NCI-H2196 (cell line): ENCODE results near the gene STAB1.

ENCODE experiments used
- DNase-seq: peaks from one replicate; lab custom pipeline; 2025; ENCODE audit not compliant: unreplicated experiment; lab: John Stamatoyannopoulos, UW

STAB1 gene

GRCh38 chr3:52506266-52506966, 11.3 kb downstream of the STAB1 start:
- DNase-seq: no peak

- no peak for DNase-seq
Measured at GRCh38 chr3:52507359-52507758, 12.2 kb downstream of the STAB1 start.

GRCh38 chr3:52509753-52510328, 14.7 kb downstream of the STAB1 start:
- no peak for DNase-seq

- DNase-seq: no peak
Measured at GRCh38 chr3:52511509-52511908, 16.4 kb downstream of the STAB1 start.

- no peak for DNase-seq
Measured at GRCh38 chr3:52512105-52512504, 17.0 kb downstream of the STAB1 start.

- DNase-seq: no peak
Measured at GRCh38 chr3:52512727-52513126, 17.6 kb downstream of the STAB1 start.

DNA sequence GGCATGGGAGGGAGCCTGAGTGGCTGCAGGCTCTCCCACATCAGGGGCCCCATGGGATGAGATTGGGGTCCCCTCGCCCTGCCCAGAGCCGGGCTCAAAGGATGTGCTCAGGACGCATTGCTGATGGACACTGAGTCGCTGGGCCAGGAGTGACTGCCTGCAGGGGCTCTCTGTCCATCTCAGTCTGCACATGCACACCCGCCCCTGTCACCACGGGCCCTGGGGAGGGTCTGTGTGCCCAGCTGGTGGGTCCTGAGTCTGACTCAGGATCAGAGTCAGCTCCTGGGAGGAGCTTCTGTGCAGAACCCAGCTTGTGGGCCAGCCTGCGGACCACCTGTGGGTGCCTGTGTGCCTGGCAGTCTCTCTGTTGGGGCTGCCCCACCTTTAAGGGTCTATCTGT, 18.1 kb downstream of the STAB1 start:
- DNase-seq: no peak

GRCh38 chr3:52514576-52514975, 19.4 kb downstream of the STAB1 start:
- no peak for DNase-seq

GRCh38 chr3:52515192-52515591, 20.1 kb downstream of the STAB1 start:
- no peak for DNase-seq

DNA sequence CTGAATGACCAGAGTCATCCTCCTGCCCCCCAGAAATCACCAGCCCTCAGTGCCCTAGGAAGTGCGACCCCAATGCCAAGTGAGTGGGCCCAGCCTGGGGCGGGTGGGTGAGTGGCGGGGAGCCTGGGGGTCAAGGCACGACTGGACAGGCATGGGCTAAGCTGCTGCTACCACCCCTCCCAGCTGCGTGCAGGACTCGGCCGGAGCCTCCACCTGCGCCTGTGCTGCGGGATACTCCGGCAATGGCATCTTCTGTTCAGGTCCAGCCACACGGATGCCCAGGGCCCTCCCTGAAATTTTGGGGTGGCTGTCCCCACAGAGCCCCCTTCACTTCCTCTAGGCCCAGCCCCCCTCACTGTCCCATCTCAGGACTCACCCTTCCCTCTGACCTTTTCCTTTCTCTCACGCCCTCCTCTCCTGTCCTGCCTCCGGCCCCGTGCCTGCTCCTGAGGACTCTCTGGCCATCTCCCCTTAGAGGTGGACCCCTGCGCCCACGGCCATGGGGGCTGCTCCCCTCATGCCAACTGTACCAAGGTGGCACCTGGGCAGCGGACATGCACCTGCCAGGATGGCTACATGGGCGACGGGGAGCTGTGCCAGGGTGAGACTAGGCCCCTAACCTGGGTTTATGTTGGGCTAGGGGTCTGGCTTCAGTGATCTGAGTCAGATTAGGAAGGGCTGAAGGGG, 21.5 kb downstream of the STAB1 start:
- no peak for DNase-seq

GRCh38 chr3:52517796-52518722, 22.9 kb downstream of the STAB1 start:
- no peak for DNase-seq

DNA sequence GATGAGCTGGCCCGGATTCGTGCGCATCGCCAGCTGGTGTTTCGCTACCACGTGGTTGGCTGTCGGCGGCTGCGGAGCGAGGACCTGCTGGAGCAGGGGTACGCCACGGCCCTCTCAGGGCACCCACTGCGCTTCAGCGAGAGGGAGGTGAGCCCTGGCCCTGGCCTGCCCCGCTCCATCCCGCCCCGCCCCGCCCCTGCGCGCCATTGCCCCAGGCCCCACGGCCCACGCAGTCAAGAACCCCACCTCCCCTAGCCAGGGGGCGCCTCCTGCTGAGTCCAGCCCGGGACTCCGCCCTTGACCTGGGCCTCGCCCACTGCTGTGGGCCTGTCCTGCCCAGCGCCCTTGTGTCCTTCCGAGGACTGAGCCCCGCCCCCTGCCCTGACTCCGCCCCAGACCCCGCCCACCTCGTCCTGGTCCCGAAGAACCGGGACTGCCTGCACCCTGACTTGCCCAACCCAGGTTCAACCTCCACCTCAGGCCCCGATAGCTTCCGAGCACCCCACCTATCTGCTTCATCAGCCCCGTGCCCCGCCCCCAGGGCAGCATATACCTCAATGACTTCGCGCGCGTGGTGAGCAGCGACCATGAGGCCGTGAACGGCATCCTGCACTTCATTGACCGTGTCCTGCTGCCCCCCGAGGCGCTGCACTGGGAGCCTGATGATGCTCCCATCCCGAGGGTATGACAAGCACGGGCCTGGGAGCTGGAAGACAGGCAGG, 23.7 kb downstream of the STAB1 start:
- DNase-seq: no peak

GRCh38 chr3:52519445-52520140, 24.5 kb downstream of the STAB1 start:
- DNase-seq: no peak

- no peak for DNase-seq
Measured at GRCh38 chr3:52520141-52520667, 25.1 kb downstream of the STAB1 start.

DNA sequence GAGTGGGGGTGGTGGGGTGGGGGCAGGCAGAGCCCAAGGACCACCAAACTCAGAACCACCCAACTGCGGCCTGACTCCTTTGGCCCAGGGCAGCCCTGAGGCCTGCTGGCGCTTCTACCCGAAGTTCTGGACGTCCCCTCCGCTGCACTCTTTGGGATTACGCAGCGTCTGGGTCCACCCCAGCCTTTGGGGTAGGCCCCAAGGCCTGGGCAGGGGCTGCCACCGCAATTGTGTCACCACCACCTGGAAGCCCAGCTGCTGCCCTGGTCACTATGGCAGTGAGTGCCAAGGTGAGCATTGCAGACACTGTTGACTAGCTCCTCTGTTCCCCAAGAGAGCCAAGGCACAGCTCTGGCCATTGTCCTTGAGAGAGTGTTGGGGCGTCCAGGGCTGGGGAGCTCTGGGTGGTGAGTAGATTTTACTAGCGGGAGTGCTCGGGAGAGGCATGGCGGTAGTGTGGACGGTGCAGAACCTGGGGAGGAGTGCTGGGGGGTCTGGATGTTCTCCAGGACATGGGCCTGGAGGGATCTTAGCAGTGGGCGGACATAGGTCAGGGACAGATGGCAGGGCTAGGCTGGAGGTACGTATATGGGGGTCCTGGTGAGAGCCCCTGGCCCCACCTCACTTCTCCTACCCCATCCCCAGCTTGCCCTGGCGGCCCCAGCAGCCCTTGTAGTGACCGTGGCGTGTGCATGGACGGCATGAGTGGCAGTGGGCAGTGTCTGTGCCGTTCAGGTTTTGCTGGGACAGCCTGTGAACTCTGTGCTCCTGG, 25.8 kb downstream of the STAB1 start:
- no peak for DNase-seq

DNA sequence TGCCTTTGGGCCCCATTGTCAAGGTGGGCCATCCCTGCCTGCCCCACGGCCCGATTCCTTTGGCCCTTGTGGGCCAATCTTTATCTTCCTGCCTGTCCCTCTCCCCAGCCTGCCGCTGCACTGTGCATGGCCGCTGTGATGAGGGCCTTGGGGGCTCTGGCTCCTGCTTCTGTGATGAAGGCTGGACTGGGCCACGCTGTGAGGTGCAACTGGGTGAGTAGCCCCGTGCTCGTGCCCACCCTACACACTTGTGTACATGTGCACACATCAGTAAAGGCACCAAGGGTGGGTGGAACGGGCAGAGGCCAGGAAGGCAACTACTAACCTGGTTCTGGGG, 26.3 kb downstream of the STAB1 start:
- no peak for DNase-seq

DNA sequence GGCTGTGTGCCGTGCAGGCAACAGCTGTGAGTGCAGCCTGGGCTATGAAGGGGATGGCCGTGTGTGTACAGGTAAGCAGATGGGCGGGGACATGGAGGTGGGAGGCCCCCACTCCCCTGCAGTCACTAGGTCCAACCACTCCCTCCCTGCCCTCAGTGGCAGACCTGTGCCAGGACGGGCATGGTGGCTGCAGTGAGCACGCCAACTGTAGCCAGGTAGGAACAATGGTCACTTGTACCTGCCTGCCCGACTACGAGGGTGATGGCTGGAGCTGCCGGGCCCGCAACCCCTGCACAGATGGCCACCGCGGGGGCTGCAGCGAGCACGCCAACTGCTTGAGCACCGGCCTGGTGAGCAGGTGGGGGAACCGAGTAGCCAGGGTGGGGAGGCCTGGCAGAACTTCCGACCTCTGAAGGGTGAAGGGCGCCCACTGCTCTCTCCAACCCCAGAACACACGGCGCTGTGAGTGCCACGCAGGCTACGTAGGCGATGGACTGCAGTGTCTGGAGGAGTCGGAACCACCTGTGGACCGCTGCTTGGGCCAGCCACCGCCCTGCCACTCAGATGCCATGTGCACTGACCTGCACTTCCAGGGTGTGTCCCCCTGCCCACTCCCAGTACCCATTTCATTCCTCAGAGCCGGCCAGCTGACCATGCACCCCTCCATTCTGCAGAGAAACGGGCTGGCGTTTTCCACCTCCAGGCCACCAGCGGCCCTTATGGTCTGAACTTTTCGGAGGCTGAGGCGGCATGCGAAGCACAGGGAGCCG, 26.9 kb downstream of the STAB1 start:
- DNase-seq: no peak

GRCh38 chr3:52522651-52523251, 27.6 kb downstream of the STAB1 start:
- no peak for DNase-seq
